Ovary (tissue), 9 donors: ENCODE measurements around the gene IL1RAPL1. TPM values are rescaled to one million over a fixed set of nuclear protein-coding genes. Genes with fewer than 3 reads are reported as not detected.

Experiments
- DNase-seq, 5 donors: peaks; one replicate each; pipeline ENCODE4 v3.0.0-alpha.2; 2019 to 2020
- H3K27ac ChIP-seq, 2 donors: fragments of 200-600 bp; one replicate each; pipeline versions ENCODE4 v1.5.1 to v1.8.0; 2019 to 2022
- H3K27me3 ChIP-seq: fragments of 200-600 bp; one replicate; pipeline ENCODE4 v1.8.0; 2022
- H3K36me3 ChIP-seq: fragments of 200-600 bp; sonication (generic); one replicate; pipeline ENCODE4 v1.5.1; 2019
- H3K4me1 ChIP-seq: one replicate; pipeline ENCODE4 v1.8.1; 2013; ENCODE audit warnings: mild to moderate bottlenecking, moderate library complexity; ENCODE audit not compliant: insufficient read depth
- H3K4me3 ChIP-seq: fragments of 200-600 bp; sonication (generic); one replicate; pipeline ENCODE4 v1.5.1; 2017
- H3K9me3 ChIP-seq, 2 donors: fragments of 200-600 bp in 1 of 2; sonication (generic) in 1 of 2; one replicate each; pipeline versions ENCODE4 v1.5.1 to v1.8.1; 2013 to 2019; ENCODE audit warnings: mild to moderate bottlenecking in 1 of 2, moderate library complexity in 1 of 2
- CTCF ChIP-seq, 3 donors: fragments of 450-650 bp in 2 of 3; fragments of 200-600 bp in 1 of 3; IDR thresholded peaks; one replicate each; pipeline versions ENCODE4 v1.5.1 to v1.8.0; 2016 to 2022; ENCODE audit warnings: antibody characterized with exemption in 3 of 3, mild to moderate bottlenecking in 1 of 3
- EP300 ChIP-seq: sonication (generic); formaldehyde crosslinking; IDR thresholded peaks from one replicate; pipeline ENCODE4 v1.6.1; 2017; ENCODE audit warnings: antibody characterized with exemption
- POLR2A ChIP-seq: fragments of 450-650 bp; IDR thresholded peaks from one replicate; pipeline ENCODE4 v1.6.1; 2017; ENCODE audit warnings: antibody characterized with exemption, mild to moderate bottlenecking, moderate library complexity
- WGBS, 3 donors: extraction: QIAGEN DNeasy Blood & Tissue Kit in 1 of 3; methylation state at CpG; one replicate each; pipeline versions ENCODE4 v1.1.5 to v1.1.7; 2013 to 2017; 5-methylcytosine and 5-hydroxymethylcytosine counted together
- intact Hi-C, 4 donors: fragments of 100-400 bp; cut with DNase I; formaldehyde crosslinking; loops; one replicate each; pipeline versions ENCODE4 v1.11.0 to v1.15.1; 2022 to 2023
- polyA plus RNA-seq, 2 donors: library from polyadenylated mRNA; stranded (reverse); fragments of 200-250 nt in 1 of 2; fragments of 350-450 nt in 1 of 2; fragmentation: Illumina TruSeq in 1 of 2; extraction: RNeasy Lipid Tissue Mini Kit (QIAGEN cat#74804) in 1 of 2; gene quantifications; one replicate each; pipeline ENCODE4 v1.2.3, GENCODE V29; 2013 to 2014
- total RNA-seq, 7 donors: library from RNA; depleted of rRNA in 2 of 7; stranded (reverse); fragments of >200 nt in 2 of 7; fragmentation: NEBNext Ultra II Directional in 3 of 7; extraction: Animal tissue kit (Norgen Biotek cat#: 25700) in 3 of 7; gene quantifications; one replicate each; pipeline versions ENCODE4 v1.1.0 to v1.2.4, GENCODE V29; 2016 to 2023
- donor health status: DM: no; HTN: no; CAD: no; lungs with moderate emphysema.
- donor health status: DM: no; HTN: no; CAD: no.
- donor health status: Bipolar disorder and iron deficiency.
- donor health status: DM: yes; HTN: yes; CAD: no.
- donor health status: DM: no; HTN: no; CAD: no.
- donor health status: DM: yes; HTN: yes; CAD: no.

The IL1RAPL1 gene
- total and polyA plus RNA-seq, 9 donors: 0.23 to 1.3 (median 0.61) TPM

GRCh38 chrX:29699239-29699638, 1112.0 kb downstream of the IL1RAPL1 start:
- DNase-seq: no peak
- TF ChIP-seq POLR2A (no peak), EP300 (no peak), CTCF (IDR thresholded peaks at IDR 0.05) (no peak)
- no peak overlapping the region for H3K27ac ChIP-seq
- H3K4me1 ChIP-seq: no peaks in the 10 kb centered on the region
- H3K9me3 ChIP-seq: no peaks in the 10 kb centered on the region
- no peaks in the 10 kb centered on the region for H3K27me3 ChIP-seq
- intact Hi-C loops: no loop called here
- no peaks in the 10 kb centered on the region for H3K36me3 ChIP-seq
- no peak overlapping the region for H3K4me3 ChIP-seq
- WGBS, 3 donors: 19 to 20% (median 20%) methylated on average over 1 of the region's 1 CpG

GRCh38 chrX:29707088-29707487, 1119.8 kb downstream of the IL1RAPL1 start:
- TF ChIP-seq EP300: no peak
- TF ChIP-seq CTCF (IDR thresholded peaks at IDR 0.05): no peak
- no peak for TF ChIP-seq POLR2A
- WGBS, 3 donors: 84 to 94% (median 88%) methylated on average over 2 of the region's 2 CpGs

DNA sequence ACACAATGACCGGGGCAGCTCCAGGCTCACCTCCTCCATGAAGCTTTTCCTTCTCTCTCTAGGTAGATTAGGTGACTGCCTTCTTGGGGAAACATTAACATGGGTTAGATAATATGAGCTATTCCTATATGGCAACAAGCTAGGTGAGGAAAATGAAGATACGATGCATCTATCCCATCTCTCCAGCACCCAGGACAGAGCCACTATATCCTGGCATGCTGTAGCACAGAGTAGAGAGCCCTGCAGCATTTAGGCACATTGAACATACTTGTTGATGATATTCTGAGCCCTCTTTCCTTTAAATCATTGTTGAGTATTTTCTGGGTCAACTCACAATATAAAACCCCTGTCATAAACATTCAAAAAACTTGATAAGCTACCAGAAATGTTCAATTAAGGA, 1133.9 kb downstream of the IL1RAPL1 start:
- Histone ChIP-seq H3K4me3 (no peak overlapping the region), H3K27me3 (no peaks in the 10 kb centered on the region), H3K9me3 (no peaks in the 10 kb centered on the region), H3K36me3 (no peaks in the 10 kb centered on the region), H3K27ac (no peak overlapping the region), H3K4me1 (no peaks in the 10 kb centered on the region)
- intact Hi-C loops: no loop called here
- TF ChIP-seq EP300: no peak
- TF ChIP-seq POLR2A: no peak
- TF ChIP-seq CTCF (IDR thresholded peaks at IDR 0.05): no peak
- WGBS, 3 donors: 71 to 85% (median 81%) methylated on average over 2 of the region's 2 CpGs
- DNase-seq: no peak

More at GRCh38 chrX:29707088-29707487, 1119.8 kb downstream of the IL1RAPL1 start:
- Histone ChIP-seq H3K4me3 (no peak overlapping the region), H3K27ac (no peak overlapping the region), H3K4me1 (no peaks in the 10 kb centered on the region), H3K36me3 (no peaks in the 10 kb centered on the region), H3K27me3 (no peaks in the 10 kb centered on the region), H3K9me3 (no peaks in the 10 kb centered on the region)
- no peak for DNase-seq
- intact Hi-C loops: no loop called here

- WGBS, 3 donors: 32 to 38% (median 34%) methylated on average over 1 of the region's 1 CpG
- intact Hi-C loops: no loop called here
- no peak for TF ChIP-seq CTCF (IDR thresholded peaks at IDR 0.05)
- no peak for TF ChIP-seq EP300
- TF ChIP-seq POLR2A: no peak
- no peak for DNase-seq
- Histone ChIP-seq H3K27ac (no peak overlapping the region), H3K36me3 (no peaks in the 10 kb centered on the region), H3K9me3 (no peaks in the 10 kb centered on the region), H3K27me3 (no peaks in the 10 kb centered on the region), H3K4me3 (no peak overlapping the region), H3K4me1 (no peaks in the 10 kb centered on the region)
Observed at GRCh38 chrX:29724316-29724715, 1137.1 kb downstream of the IL1RAPL1 start.

DNA sequence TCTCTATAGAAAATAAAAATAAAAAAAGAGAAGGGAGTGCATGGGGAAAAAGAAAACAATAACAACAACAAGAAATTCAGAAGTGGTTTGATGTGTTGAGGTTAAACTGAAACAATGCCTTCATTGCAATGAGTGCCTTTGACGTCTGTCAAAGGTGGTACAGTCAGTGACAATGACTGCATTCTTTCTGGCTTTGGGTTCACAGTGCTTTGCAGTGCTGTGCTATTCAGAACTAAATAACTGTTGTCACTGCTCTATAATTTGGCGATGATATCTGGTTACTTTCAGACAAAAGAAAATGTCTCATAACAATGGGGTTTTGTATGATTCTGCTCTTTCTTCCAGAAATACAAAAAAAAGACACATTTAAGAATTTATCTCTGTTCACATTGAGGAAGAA, 1139.6 kb downstream of the IL1RAPL1 start:
- 74 to 84% (median 83%) methylated on average over 2 of the region's 2 CpGs for WGBS, 3 donors
- H3K27ac ChIP-seq: no peak overlapping the region

More for the DNA sequence above, 1139.6 kb downstream of the IL1RAPL1 start:
- intact Hi-C loops: no loop called here
- Histone ChIP-seq H3K9me3 (no peaks in the 10 kb centered on the region), H3K4me1 (no peaks in the 10 kb centered on the region), H3K27me3 (no peaks in the 10 kb centered on the region), H3K4me3 (no peak overlapping the region), H3K36me3 (no peaks in the 10 kb centered on the region)
- no peak for DNase-seq
- TF ChIP-seq EP300 (no peak), POLR2A (no peak), CTCF (IDR thresholded peaks at IDR 0.05) (no peak)
